Parathyroid adenoma (tissue), 2 donors: ENCODE measurements around the gene CLIP3.

Experiments used
- H2AFZ ChIP-seq: fragments of 300-600 bp; sonication (generic); one replicate; pipeline ENCODE4 v1.7.0; 2017; ENCODE audit warnings: antibody characterized with exemption, mild to moderate bottlenecking
- H3K27ac ChIP-seq: fragments of 300-600 bp; sonication (generic); one replicate; pipeline ENCODE4 v1.7.0; 2017
- H3K27me3 ChIP-seq: fragments of 300-600 bp; sonication (generic); one replicate; pipeline ENCODE4 v1.7.0; 2017; ENCODE audit warnings: low read length; ENCODE audit not compliant: control insufficient read depth, insufficient read depth
- H3K36me3 ChIP-seq: fragments of 300-600 bp; sonication (generic); one replicate; pipeline ENCODE4 v1.7.0; 2017; ENCODE audit warnings: low read length; ENCODE audit not compliant: control insufficient read depth, insufficient read depth
- H3K4me1 ChIP-seq: fragments of 300-600 bp; sonication (generic); one replicate; pipeline ENCODE4 v1.7.0; 2017; ENCODE audit warnings: control low read depth
- H3K4me2 ChIP-seq: fragments of 300-600 bp; sonication (generic); one replicate; pipeline ENCODE4 v1.7.0; 2017; ENCODE audit warnings: low read length
- H3K4me3 ChIP-seq: fragments of 300-600 bp; sonication (generic); one replicate; pipeline ENCODE4 v1.7.0; 2017; ENCODE audit warnings: low read depth, low read length
- H3K79me2 ChIP-seq: fragments of 300-600 bp; sonication (generic); one replicate; pipeline ENCODE4 v1.7.0; 2017; ENCODE audit warnings: control low read depth
- H3K9ac ChIP-seq: fragments of 300-600 bp; sonication (generic); one replicate; pipeline ENCODE4 v1.7.0; 2017; ENCODE audit warnings: mild to moderate bottlenecking
- H3K9me3 ChIP-seq: fragments of 300-600 bp; sonication (generic); one replicate; pipeline ENCODE4 v1.7.0; 2017; ENCODE audit warnings: low read length; ENCODE audit not compliant: control insufficient read depth
- TF ChIP-seq, protein P1 (sequence below): fragments of 300-600 bp; sonication (generic); IDR thresholded peaks from one replicate; pipeline ENCODE4 v1.7.0; 2017; ENCODE audit warnings: antibody characterized with exemption, mild to moderate bottlenecking
- donor health status: primary hyperparathyroidism.

CLIP3 gene

DNA sequence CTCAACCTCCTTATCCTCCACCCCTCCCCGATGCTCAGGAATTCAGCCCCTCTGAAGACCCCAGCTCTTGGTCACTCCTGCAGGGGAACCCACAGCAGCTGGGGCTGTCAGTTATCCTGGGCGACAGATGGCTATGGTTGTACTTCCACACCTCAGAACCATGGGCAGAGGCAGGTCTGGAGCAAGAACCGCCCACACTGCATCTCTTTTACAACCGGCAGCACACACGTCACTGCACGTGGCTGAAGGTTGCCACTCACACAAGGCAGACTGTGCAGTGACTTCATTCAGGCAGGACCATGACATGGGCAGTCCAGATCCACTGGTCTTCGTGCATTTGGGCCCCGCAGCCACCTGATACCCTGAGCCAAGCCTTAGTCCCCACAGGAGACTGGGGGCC lies 59.2 kb downstream of the CLIP3 start:
- Histone ChIP-seq H3K4me3 (no peak overlapping the region), H2AFZ (no peak overlapping the region), H3K9me3 (no peaks in the 10 kb centered on the region), H3K36me3 (no peaks in the 10 kb centered on the region), H3K4me1 (peaks cover 3% of the 10 kb centered on the region), H3K4me2 (no peak overlapping the region), H3K27me3 (no peaks in the 10 kb centered on the region), H3K9ac (no peak overlapping the region), H3K27ac (no peak overlapping the region), H3K79me2 (no peaks in the 10 kb centered on the region)
- TF ChIP-seq, protein P1, sequence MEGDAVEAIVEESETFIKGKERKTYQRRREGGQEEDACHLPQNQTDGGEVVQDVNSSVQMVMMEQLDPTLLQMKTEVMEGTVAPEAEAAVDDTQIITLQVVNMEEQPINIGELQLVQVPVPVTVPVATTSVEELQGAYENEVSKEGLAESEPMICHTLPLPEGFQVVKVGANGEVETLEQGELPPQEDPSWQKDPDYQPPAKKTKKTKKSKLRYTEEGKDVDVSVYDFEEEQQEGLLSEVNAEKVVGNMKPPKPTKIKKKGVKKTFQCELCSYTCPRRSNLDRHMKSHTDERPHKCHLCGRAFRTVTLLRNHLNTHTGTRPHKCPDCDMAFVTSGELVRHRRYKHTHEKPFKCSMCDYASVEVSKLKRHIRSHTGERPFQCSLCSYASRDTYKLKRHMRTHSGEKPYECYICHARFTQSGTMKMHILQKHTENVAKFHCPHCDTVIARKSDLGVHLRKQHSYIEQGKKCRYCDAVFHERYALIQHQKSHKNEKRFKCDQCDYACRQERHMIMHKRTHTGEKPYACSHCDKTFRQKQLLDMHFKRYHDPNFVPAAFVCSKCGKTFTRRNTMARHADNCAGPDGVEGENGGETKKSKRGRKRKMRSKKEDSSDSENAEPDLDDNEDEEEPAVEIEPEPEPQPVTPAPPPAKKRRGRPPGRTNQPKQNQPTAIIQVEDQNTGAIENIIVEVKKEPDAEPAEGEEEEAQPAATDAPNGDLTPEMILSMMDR: no peak

DNA sequence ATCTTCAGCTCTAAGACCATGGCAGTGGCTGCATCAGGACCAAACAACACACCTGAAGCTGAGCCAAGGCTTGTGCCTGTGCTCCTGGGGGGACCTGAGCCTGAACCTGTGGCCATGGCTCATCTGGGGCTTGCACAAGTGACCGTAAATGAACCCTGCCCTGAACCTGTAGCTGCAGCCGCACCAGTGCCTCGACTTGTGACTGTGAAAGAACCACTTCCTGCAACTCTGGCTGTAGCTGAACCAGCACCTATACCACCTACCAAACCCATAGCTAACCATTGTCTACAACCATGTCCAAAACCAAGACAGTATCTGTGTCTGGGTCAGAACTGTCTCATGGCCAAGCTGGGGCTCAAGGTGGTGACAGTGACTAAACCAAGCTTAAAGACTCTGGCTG lies 65.9 kb downstream of the CLIP3 start:
- no peak overlapping the region for H3K27ac ChIP-seq
- TF ChIP-seq, protein P1: no peak
- H3K79me2 ChIP-seq: no peaks in the 10 kb centered on the region
- H3K4me3 ChIP-seq: no peak overlapping the region
- H3K36me3 ChIP-seq: no peaks in the 10 kb centered on the region
- no peak overlapping the region for H2AFZ ChIP-seq
- H3K4me1 ChIP-seq: peaks cover 3% of the 10 kb centered on the region
- H3K9ac ChIP-seq: no peak overlapping the region
- H3K4me2 ChIP-seq: no peak overlapping the region
- H3K9me3 ChIP-seq: no peaks in the 10 kb centered on the region
- H3K27me3 ChIP-seq: no peaks in the 10 kb centered on the region
